PC-9 (cell line): Measurements from ENCODE around the gene ERC1.

ENCODE experiments used
- EZH2 ChIP-seq: fragments of 200-600 bp; sonication (generic); IDR thresholded peaks from 2 replicates; pipeline ENCODE4 v1.8.0; 2017; ENCODE audit warnings: antibody characterized with exemption, low read depth
- TF ChIP-seq, protein P1 (sequence below): fragments of 200-600 bp; sonication (generic); conservative IDR thresholded peaks from 2 replicates; pipeline ENCODE4 v1.6.1; 2017; ENCODE audit warnings: mixed run types, antibody characterized with exemption, mild to moderate bottlenecking, moderate library complexity

DNA sequence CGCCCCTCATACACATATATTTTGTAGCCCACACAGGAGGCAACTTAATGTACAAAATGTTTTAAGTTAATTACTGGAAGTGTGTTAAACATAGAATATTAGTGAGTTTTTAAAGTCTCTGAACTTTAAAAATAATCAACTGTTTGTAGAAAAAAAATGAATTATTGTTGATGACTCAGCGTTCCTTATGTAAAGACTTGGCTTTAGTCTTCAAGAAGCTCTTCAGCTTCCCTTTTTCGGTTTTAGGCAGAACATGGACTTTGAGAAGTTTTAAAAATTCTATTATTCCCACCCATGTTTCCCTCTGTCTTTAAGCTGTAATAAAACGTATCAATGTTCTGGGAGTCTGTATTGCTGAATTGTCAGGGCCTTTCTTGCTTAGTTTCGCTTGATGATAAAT, 333.9 kb downstream of the ERC1 start:
- TF ChIP-seq, protein P1, sequence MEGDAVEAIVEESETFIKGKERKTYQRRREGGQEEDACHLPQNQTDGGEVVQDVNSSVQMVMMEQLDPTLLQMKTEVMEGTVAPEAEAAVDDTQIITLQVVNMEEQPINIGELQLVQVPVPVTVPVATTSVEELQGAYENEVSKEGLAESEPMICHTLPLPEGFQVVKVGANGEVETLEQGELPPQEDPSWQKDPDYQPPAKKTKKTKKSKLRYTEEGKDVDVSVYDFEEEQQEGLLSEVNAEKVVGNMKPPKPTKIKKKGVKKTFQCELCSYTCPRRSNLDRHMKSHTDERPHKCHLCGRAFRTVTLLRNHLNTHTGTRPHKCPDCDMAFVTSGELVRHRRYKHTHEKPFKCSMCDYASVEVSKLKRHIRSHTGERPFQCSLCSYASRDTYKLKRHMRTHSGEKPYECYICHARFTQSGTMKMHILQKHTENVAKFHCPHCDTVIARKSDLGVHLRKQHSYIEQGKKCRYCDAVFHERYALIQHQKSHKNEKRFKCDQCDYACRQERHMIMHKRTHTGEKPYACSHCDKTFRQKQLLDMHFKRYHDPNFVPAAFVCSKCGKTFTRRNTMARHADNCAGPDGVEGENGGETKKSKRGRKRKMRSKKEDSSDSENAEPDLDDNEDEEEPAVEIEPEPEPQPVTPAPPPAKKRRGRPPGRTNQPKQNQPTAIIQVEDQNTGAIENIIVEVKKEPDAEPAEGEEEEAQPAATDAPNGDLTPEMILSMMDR: no peak
- TF ChIP-seq EZH2: no peak
